ENCODE measurements around the gene MTMR12.
"Not testable (repeated sequence)": the region's sequence is repeated elsewhere in the genome, so short reads cannot be mapped to it uniquely, and the experiment has no call there.

Gene MTMR12

GRCh38 chr5:32325616-32326015 is 12.9 kb upstream of the MTMR12 start:
- no peak for DNase-seq (ENCODE audit: low read depth in 2 of 2)

GRCh38 chr5:32325062-32325461 is 12.3 kb upstream of the MTMR12 start:
- DNase-seq (ENCODE audit: low read depth in 2 of 2): no peak

GRCh38 chr5:32323741-32324140 is 11.0 kb upstream of the MTMR12 start:
- no peak for DNase-seq (ENCODE audit: low read depth in 2 of 2)

DNA sequence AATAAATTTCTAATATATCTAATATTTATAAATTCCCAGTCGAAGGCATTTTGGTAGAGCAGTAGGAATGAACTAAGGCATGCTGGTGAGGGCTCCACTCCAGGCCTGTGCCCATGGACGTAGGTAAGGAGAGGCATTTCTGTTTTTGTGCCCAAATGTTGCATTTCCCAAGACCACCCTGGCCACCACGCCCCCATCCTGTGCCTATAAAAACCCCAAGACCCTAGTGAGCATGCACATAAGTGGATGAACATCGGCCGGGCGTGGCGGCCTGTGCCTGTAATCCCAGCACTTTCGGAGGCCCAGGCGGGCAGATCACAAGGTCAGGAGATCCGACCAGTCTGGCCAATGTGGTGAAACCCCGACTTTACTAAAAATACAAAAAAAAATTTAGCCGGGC is 10.1 kb upstream of the MTMR12 start:
- no peak for DNase-seq (ENCODE audit: low read depth in 2 of 2)

DNA sequence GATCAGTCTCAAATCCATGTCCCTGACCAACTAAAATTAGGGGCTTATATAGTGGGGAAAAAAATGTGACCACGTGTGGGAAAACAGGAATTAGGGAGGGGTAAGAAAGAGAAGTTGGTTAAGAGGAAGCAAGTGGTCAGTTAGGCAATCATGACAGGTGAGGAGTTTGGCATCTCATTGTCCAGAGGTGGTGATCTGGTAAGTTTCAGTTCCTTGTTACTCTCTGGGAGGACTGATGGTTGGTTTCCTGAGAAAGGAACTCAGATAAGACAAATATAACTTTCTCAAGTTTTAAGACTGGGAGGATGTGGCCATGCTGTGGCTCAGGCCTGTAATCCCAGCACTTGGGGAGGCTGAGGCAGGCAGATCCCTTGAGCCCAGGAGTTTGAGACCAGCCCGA is 9.0 kb upstream of the MTMR12 start:
- not testable (repeated sequence) for DNase-seq (ENCODE audit: low read depth in 2 of 2)

- no peak for DNase-seq (ENCODE audit: low read depth in 2 of 2)
These were observed 7.8 kb upstream of the MTMR12 start for GRCh38 chr5:32320576-32320975.

DNA sequence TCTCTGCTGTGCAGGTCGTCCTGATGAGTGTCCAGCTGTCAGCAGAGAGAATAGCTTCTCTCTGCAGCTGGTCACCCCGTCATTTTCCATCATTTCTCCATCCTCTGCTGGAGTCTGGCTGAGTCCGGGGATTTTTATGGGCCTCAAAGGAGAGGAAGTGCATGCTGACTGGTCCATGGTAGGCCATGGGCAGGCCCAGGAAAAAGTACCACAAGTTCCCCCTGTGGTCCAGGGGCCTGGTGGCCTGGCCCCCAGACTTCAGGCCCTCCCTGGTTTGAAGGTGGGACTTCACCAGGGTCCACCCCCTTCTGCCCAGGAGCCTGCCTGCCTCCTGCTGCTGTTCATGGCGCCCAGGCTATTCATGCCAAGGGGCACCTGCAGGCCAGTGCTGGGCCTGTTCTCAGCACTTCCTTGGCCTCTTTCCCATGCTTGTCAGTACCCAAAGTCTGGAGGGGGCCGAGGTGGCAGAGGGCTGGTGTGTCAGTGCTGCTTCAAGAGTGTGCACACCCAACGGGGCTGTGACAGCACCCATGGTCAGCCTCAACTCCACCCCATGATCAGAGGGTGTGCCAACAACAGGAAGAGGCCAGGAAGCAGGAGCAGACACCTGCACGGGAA is 7.3 kb upstream of the MTMR12 start:
- no peak for DNase-seq (ENCODE audit: low read depth in 2 of 2)

DNA sequence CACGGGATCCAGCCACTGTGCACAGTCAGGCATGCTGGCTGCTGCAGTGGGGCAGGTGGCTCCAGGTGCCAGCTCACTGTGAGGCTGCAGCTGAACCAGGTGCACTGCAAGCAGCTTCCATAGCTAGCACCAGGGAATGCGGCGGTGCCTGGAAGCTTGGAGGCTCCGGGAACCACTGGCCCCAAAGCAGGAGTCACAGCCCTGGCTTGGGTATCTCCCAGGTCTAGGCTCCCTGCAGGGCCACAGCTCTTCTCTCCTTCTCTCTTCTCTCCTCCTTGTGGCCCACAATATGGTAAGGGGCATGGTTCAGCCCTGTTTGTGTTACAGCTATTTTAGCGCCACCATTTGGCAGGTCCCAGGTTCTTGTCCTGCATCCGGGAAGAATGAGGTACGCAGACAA is 6.7 kb upstream of the MTMR12 start:
- no peak for DNase-seq (ENCODE audit: low read depth in 2 of 2)

GRCh38 chr5:32317041-32317440 is 4.3 kb upstream of the MTMR12 start:
- DNase-seq (ENCODE audit: low read depth in 2 of 2): no peak

GRCh38 chr5:32315221-32316014 is 2.7 kb upstream of the MTMR12 start:
- DNase-seq (ENCODE audit: low read depth in 2 of 2): no peak

DNA sequence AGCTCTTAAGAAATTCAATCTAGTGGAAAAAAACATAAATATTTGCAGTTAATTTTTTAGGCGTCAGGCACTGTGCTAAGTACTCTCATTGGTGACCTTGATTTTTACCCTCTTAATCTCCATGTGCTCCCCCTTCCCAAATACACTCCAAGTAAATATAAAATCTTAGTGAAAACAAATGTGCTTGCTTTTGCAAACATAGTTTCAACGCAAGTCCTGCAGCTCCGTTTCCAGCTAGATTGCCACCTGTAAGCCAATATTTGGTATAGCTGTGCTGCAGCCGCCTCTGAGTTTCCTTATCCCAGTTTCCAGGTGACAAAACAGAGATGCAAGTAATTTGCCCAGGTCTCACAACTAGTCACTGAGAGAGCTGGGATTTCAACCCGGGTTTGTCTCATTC is 1.9 kb upstream of the MTMR12 start:
- DNase-seq (ENCODE audit: low read depth in 2 of 2): no peak

- DNase-seq (ENCODE audit: low read depth in 2 of 2): not testable (repeated sequence)
These were observed 1.4 kb upstream of the MTMR12 start for GRCh38 chr5:32314152-32314488.

DNA sequence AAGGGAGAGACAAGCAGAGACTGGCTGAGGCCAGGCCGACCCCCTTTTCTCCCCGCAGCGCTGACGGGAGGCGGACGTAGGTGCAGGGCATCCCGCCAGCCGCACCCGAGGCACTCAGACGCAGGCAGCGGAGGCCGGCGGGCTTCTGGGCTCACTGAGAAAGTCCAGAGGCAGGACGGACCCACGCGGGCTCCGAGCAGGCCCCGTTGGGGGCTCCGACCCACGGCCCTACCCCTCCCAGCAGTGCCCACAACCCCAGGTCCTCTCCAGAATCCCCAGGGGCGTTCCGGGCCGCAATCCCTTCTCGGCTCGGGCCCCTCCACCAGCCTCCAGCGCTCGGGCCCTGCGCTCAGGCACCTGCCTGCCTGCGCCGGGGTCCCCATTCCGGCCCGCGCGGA is 543 bp downstream of the MTMR12 start:
- DNase-seq (ENCODE audit: low read depth in 2 of 2): peak; percentile 31 to 40

GRCh38 chr5:32311404-32312196 is 1.1 kb downstream of the MTMR12 start:
- DNase-seq (ENCODE audit: low read depth in 2 of 2): no peak

DNA sequence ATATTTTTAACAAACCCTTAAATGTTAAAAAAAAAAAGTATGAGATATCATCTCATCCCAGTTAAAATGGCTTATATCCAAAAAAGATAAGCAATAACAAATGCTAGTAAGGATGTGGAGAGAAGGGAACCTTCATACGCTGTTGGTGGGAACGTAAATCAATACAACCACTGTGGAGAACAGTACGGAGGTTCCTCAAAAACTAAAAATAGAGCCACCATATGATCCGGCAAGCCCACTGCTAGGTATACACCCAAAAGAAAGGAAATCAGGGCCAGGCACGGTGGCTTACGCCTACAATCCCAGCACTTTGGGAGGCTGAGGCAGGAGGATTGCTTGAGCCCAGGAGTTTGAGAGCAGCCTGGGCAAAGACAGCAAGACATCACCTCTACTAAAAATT is 3.0 kb downstream of the MTMR12 start:
- no peak for DNase-seq (ENCODE audit: low read depth in 2 of 2)

DNA sequence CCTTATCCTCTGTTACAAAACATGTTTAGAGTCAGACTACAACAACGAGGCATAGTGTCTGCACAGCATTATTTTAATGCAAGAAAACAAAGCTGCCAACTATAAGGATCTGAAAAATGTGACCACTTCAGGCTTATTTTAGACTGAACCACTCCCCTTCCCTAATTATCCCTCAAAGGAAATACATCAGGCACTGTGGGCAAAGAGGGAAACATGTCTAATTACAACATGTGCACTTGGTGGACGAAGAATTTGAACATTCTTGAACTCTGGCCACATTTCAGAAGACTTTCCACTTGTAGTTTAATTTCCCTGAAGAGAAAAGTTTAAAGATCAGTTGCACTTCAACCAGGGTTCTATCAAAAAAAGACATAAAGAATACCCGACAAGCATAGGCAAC is 3.8 kb downstream of the MTMR12 start:
- no peak for DNase-seq (ENCODE audit: low read depth in 2 of 2)

DNA sequence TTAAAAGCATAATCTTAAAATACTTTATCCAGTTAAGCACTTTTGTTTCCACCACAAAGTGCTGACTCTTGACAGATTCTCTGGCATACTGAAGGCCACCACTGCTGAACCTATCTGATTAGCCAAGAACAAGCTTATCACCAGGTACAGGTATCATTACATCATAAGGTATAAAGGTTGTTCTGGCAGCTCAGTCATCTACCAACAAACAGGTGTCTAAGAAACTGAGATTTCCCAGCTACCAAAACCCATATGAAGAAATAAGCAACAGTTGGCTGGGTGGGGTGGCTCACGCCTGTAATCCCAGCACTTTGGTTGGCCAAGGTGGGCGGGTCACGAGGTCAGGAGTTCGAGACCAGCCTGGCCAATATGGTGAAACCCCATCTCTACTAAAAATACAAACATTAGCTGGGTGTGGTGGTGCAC is 5.0 kb downstream of the MTMR12 start:
- DNase-seq (ENCODE audit: low read depth in 2 of 2): no peak

DNA sequence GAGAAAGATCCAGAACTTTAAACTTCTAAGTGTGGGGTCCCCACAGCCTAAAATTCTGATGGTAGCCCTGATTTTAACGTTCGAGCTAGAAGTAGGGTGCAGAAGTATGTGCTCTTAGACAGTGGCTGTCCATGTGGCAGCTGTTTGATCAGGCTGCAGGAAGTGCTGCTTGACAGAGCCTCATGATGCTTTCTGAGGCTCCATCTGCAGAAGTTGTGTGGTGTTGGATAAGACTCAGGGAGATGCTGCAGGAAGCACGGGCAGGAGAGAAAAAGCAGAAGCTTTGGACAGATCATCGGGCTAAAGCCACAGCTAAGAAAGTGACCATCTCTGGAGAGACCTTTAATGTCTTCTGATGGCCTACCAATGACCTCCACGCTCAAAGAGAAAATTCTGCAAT is 8.1 kb downstream of the MTMR12 start:
- no peak for DNase-seq (ENCODE audit: low read depth in 2 of 2)

GRCh38 chr5:32303755-32304120 is 9.0 kb downstream of the MTMR12 start:
- DNase-seq (ENCODE audit: low read depth in 2 of 2): no peak

DNA sequence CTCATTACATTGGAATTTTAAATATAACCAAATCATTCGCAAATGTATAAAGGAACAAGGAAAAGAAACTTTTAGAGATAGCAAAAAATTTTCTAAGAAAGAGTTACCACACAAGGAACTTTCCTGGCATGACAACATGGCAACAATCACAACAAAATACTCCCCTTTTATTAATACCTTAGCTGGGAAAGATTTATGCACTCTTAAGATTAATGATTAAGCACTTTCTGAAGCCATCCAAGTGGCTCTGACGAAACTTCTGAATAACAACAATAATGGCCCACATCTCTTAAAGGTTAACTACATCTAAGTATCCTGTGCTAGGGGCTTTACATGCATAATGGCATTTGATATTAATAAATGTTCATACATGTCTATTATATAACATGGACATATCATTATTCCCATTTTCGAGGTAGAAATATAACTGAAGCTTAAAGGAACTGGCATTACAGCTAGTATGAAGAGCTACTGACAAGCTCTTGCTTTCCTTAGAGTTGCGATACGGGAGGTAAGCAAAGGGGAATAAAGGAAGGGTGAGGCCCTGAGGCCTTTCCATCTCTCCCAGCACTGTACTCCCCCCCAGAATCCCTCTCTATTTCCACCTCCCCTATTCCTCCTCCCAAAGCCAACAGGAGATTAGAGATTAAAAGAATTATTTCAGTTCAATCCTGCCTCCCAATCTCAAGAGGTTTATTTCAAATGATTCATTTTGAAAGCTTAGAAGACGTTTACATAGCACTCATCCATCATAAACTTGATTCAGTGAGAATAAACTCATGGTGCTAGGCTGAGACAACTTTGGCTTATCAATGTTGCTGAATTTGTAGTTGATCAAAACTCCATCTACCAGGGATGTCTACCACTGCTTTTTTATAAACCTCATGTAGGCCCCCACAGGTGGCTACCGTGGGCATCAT is 9.6 kb downstream of the MTMR12 start:
- DNase-seq (ENCODE audit: low read depth in 2 of 2): no peak

- no peak for DNase-seq (ENCODE audit: low read depth in 2 of 2)
These were observed 10.8 kb downstream of the MTMR12 start for GRCh38 chr5:32301891-32302290.

Data from stimulated activated CD4-positive, alpha-beta T cell treated with anti-CD3 and anti-CD28 coated beads, Interleukin-4, amount 100 ng/mL, for 48 hours (primary cell).